ENCODE data around the gene CASS4.
"Not testable (repeated sequence)": the region's sequence is repeated elsewhere in the genome, so short reads cannot be mapped to it uniquely, and the experiment has no call there.

Gene CASS4, protein sequence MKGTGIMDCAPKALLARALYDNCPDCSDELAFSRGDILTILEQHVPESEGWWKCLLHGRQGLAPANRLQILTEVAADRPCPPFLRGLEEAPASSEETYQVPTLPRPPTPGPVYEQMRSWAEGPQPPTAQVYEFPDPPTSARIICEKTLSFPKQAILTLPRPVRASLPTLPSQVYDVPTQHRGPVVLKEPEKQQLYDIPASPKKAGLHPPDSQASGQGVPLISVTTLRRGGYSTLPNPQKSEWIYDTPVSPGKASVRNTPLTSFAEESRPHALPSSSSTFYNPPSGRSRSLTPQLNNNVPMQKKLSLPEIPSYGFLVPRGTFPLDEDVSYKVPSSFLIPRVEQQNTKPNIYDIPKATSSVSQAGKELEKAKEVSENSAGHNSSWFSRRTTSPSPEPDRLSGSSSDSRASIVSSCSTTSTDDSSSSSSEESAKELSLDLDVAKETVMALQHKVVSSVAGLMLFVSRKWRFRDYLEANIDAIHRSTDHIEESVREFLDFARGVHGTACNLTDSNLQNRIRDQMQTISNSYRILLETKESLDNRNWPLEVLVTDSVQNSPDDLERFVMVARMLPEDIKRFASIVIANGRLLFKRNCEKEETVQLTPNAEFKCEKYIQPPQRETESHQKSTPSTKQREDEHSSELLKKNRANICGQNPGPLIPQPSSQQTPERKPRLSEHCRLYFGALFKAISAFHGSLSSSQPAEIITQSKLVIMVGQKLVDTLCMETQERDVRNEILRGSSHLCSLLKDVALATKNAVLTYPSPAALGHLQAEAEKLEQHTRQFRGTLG

DNA sequence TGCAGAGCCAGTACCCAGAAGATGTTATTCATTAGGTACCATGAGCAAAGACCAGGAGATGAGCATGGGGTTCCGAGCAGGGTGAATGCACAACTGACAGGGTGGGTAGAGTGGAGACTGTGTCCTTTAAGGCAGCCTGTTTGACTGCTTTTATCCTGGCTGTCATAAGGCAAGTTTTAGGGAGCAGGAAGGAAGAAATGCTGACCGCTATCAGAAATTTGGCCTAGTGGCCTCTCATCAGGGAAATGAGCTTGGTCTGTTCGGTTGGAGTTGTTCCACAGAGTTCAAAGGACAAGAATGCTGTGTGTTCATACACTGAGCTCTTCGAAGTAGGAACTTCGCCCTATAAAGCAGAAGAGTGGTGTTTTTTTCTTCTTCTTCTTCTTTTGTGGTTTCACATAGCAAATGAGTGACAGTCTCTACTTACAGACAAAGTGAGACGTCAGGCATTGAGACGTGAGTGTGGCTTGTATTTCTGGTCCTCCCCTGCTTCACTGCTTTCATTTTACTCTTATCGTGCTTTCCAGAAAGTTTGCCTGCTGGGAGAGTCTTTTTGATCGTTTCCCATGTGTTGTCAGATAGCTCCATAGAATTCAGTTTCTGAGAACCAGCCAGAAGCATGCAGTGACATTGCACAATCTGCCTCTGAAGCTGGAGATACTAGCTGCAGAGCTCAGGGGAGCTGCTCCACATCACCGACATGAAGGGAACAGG, at the start of gene CASS4:
Gene CASS4, plus strand, starts transcription at position 502 of the 714 bp plus-strand sequence. Its CDS starts 199 bp downstream, at position 701.
- peak; percentile 63 to 86 (median 77) for DNase-seq

DNA sequence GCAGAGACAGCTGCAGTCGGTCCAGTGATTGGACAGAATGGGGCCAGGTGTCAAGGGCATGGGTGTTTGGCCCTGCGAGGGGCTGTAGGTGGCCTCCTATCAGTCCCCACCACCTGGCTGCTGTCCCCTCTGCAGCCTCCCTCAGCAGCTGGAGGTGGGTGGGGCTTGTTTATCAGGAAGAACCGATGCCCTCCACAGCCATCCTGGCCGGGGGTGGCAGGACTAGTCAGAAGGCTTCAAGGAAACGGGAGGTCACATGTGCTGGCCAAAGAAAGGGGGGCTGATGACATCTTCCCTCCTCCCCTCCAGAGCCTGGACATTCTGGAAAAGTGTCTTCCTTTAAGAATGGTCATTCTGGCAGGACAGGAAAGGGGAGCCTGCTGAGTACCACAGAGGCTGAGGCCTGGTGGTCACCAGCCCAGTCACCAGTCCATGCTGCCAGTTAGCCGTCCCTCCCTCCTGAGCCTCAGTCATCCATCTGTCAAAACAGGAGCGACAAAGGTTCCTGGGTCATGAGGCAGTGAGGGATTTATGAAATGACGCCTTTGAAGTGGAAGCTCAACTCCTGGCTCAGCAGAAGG, 49.1 kb upstream of the CASS4 start:
- peak; percentile 22 to 58 (median 25) for DNase-seq

DNA sequence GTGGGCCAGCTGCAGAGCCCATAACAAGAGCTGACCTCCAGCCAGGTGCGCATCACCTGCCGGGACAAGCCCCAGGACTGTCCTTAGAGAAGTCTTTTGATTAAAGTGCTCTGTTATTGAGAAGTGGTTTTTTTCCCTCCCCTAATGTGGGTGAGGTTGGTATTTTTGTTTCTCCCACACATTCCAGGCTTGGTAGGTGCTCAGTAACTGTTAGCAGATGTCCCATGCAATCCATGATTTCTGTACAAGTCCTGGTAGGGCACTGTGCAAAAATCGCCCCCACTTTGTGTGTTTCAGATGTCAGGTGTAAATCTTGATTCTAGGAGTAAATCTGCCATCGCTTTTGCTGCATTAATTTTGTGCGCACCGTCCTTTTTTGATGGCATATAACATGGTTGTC, 48.6 kb upstream of the CASS4 start:
- no peak for DNase-seq

DNA sequence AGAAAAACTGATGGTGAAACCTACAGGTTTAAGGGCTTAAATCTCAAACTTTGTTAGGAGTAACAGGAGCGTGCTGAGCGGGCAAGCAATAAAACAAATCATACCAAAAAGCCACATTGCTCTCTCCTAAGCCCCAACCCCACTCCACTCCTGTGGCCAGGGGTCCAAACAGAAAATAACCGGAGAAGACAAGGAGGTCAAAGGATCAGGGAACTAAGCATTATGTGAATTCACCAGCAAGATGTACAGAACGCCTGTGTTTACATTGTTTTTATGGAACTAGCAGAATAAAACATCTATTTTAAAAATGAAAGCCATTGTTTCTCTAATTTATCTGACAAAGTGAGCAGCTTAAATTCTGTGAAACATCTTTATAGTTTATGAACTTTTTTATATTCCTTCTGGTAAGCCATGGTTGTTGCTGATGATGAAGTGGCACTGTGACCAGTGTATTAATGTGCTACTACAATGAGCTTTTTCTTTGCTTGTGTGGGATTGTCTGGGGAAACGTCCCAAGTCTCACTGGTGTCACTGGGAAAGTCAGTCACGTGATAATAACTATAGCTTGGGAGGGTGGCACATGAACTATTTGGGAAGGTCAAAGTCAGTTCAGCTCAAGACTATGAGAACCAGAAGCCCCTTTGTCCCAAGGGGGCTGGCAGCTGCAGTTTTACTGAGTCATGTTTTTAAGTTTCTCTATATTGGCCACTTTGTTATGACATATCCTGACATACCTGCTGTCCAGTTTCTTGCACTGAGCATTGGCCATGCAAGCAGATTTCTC, 43.5 kb upstream of the CASS4 start:
- no peak for DNase-seq

DNA sequence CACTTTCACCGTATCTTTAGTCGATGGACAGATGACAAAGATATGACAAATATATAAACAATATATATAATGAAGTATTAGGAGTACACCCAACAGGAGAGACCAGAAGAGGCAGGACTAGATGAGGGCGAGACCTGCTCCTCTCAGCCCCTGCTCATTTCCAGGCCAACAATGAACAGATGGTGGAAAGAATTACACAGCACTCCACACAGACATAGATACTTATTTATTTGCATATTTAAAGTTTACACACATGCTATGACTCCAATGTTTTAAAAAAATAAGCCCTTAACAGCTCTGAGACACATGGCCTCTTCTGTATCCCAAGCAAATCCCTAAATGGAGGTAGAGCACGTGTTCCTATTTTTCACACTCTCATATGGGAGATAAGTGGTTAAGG, 42.9 kb upstream of the CASS4 start:
- DNase-seq, result no peak

DNA sequence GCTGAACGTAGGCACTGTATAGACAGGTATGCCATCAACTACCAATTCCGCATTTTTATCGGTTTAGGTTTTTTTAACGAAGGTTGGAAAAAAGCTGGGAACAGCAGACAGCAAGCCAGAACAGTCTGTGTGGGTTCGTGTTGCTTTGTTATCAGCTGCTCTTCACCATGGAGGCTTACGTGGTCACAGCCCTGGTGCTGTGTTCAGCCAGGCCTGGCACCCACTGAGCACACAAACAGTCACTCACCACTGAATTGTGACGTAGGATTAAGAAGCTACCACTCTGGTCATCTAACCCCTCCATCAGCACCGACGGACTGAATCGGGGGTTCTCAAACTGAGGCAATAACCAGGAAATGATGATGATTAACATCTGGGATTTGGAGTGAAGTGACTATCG, 40.1 kb upstream of the CASS4 start:
- DNase-seq, result no peak

DNA sequence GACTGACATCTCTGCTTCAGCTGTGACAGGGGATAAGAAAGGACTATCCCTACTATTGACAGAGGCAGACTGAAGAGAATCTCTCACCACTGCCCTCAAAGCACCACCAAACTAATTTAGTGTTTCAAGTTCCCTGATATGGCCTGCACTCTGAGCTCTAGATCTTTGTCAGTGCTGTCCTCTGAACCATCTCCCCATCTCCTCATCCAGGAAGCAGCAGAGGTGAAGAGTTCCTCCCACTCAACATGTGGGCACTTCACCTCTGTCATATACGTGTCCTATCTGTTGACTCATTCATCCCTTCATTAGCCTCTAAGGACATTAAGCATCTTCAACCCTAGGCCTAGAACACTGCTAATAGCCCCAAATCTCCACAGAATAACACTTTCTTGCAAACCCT, 39.2 kb upstream of the CASS4 start:
- no peak for DNase-seq

DNA sequence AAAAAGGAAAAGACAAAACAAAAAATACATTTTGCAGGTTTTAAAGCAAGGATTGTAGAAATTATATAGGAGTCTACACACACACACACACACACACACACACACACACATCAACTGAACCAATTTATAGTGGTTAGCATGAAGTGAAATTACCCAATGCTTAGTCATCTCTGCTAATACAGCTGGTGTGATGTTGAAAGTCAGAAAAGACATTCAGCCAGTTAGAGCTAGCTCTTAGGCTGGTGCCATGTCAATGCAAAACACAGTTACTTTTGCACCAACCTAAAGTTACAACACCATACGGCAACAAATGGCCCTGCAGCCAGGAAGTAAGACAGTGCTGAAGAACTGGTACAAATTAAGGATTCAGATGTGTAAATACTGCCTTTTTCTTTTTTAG, 38.1 kb upstream of the CASS4 start:
- DNase-seq, result peak; percentile 81 to 92 (median 91)

DNA sequence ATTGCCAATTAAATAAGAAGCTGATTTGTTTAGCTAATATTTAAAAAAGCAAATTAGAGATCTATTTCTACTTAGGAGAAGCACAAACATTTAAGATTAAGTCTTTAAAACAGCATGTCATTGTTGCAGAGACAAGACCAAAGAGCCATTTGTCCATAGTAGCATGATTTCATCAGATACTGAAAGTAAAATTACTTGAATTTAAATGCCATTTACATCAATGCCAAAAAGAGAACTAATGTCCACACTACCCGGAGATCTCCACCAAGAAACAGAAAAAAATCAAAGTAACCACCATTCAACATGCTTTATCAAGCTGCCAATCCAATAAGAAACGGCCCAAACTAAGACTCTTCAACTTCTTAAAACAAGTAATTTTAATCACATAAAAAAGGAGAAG, 35.7 kb upstream of the CASS4 start:
- DNase-seq, result peak; percentile 14 to 50 (median 34)

DNA sequence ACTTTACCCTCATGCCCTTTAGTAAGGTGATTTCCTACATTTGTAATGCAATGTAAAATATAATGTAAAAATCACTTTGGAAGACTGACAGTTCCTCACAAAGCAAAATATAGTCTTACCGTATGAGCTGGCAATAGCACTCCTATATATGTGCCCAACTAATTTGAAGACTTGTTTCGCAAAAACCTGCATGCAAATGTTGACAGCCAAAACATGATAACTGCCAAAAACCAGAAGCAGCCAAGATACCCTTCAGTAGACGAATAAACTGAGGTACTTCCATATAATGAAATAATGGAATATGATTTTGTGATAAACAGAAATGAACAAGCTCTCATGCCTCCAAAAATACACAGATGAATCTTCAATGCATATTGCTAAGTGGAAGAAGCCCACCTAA, 33.7 kb upstream of the CASS4 start:
- no peak for DNase-seq

DNA sequence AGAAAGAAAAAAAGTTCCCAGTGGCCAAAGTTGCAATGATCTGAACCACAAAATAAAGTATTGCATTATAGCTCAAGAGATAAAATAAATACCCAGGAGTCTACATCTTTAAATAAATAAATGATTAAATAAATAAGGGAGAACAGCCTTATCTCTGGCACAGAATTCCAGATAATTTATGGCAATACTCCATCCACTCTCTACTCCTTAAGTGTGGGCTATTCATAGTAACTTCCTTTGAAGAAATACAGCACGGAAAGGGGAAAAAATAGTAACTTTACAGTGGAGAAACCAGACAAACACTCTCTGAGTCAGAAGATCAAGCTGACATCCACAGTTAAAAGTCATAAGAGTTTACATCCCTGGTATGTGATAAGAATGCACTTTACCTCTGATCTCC, 31.7 kb upstream of the CASS4 start:
- peak in 2 of 3 donors; percentile 38 to 39 for DNase-seq

DNA sequence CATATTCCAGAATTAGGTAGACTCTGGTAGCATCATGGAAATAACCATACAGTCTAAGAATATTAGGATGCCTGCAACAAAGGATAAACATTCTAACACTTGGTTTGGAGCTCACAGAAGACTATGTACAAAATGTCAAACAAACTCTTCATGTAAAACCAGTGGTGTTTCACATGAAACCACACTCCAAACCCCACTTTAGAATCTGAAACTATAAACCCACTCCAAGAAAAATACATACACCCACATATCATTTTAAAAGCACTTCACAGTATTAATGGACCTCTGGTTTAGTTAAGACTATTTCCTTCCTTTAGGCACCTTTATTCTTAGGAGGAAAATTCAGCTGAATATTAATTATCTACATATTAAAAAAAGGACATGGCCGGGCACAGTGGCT, 30.6 kb upstream of the CASS4 start:
- no peak for DNase-seq

DNA sequence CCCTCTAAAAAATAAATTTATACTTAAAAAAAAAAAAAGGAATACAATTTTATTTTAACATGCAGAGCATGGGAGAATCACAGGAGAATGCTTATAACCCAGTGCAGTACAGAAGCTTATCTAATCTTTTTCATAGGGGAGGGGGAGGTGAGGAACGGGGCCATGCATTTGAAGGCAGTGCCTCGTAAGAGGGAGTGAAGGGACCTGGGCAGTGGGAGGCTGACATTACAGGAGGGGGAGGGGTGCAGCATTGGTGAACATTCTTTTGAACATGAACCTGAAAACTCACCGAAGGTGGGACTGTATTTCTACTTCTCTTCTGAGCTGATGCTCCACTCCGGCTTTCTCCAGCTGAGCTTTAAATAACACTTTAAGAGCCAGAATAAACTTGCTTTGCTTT, 29.4 kb upstream of the CASS4 start:
- no peak for DNase-seq

DNA sequence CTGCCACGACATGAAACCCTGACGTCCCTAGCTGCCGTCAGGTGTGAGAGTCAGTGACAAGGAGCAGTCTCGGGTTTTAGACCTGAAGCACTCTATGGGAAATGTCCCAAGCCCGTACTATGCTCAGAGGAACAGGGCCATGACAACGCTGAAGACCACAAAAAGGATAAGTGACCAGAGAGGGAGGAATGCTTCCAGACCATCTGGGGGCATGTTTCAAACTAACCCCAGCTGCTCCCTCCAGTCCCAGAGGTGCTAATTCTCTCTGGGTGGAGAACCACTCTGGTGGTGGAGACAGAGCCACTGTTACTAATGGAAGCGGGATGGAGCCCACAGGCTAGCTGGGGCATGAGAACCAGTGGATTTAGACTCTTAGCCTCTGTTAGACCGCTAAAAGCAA, 28.7 kb upstream of the CASS4 start:
- DNase-seq, result no peak

DNA sequence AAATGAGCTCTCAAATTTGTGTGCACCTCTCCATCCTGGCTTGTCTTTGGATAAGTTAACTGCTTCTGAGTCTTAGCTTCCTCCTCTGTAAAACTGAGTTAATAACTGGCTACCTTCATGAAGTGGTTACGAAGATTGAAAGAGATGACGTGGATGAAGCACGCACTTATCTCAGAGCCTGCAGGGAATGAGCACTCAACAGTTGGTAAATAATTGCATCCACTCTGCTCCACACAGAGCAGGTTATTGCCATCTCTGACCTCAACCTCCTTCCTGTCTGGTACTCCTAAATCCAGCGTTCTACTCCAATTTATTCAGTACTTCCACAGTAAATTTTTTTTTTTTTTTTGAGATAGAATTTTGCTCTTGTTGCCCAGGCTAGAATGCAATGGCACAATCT, 26.9 kb upstream of the CASS4 start:
- DNase-seq, result no peak

DNA sequence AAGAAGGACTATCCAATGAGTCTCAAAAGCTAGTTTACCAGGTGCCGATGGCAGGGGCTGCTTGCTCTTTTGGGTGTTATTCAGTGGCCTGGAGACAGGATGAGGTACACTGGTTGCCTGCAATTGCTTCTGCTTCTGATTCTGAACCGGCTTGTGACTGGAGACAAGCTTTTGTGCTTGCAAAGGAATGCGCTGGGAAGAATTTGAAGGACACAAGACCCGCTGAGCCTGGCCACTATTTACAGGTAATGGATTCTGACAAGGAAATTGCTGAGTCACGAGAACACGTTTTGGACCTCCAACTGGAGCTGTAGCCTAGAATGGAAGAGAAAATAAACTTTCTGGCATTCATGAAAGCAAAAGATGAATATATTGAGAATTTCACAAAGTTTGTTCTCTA, 25.8 kb upstream of the CASS4 start:
- DNase-seq, result no peak

DNA sequence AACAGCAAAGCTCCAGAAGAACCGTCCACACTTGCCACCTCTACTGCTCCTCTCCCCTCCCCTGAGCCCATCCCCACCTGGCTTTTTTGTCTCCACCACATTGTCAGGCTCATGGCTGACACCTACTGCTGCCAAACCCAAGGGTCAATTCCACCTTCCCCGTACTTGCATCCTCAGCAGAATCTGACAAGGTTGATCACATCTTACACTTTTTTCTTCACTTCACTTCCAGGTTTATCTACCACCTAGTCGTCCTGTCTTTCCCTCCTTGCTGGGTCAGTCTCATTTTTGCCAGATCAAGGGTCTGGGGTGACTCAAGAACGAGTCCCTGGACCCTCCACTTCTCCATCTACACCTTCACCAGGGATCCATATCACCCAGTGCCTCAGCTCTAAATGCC, 23.2 kb upstream of the CASS4 start:
- DNase-seq, result no peak

DNA sequence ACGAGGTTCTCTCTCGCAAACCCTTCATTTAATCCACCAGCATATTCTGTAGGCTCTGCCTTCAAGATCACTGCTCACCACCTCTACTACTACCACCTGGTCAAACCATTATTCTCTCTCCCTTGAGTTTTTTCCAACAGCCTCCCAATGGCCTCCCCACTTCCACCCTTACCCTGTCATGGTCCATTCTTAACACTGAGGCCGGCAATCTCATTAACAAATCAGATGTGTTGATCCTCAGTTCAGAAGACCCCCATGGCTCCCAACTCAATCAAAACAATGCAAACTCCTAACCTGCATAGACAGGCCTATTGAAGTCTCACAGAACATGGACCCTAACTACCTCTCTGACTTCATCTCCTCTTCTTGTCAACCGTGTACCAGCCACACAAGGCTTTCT, 22.3 kb upstream of the CASS4 start:
- DNase-seq, result no peak

DNA sequence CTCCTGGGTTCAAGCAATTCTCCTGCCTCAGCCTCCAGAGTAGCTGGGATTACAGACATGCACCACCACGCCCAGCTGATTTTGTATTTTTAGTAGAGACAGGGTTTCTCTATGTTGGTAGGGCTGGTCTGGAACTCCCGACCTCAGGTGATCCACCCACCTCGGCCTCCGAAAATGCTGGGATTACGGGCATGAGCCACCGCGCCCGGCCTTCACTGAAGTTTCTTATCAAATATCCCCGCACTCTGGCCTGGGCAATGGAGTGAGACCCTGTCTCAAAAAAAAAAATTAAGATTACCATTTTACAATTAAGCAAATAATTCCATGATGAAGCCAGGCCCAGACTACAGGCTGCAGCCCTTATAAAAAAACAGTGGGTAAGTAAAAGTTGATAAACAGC, 21.7 kb upstream of the CASS4 start:
- DNase-seq, result not testable (repeated sequence)

DNA sequence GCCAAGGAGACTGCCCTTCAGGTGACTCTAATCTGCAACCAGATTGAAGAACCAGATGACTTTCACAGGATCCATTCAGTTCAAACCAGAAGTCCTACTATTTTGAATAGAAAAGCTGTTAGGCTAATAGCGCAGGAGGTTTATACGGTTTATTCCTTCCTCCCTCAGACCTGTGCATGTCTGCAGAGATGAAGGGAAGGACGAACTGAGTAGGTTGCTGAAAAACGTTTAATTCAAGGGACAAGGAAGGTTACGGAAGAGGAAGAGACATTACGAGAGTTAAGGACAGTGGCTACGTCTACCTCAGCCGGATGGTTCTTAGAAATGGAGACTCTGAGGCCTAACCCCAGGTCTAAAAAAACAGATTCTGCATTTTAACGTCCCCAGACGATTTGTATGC, 21.0 kb upstream of the CASS4 start:
- DNase-seq, result no peak

DNA sequence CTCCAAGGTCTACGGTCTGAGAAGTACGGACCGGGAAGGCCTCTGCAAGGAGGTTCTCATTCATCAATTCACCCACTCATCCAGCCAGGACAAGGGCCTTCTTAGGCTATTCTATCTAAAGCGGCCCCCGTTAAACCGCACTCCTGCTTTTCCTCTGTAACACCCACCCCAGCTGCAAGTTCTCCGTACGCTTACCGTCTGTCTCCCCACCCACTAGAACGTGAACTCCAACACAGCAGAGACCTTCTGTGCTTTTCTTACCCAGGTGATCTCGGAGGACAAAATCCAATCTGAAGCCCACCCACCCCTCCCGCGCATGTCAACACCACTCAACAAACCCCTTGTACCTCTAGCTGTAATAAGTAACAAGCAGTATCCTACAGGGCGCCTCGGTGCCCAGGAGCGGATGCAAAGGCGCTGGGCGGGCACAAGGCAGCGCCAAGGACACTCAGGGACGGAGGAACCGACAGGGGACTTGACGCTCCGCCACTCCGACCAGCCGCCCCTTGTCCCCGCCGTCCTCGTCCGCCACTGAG, 20.4 kb upstream of the CASS4 start:
- DNase-seq, result no peak
